ENCODE data around the gene TLE3.

Gene TLE3

DNA sequence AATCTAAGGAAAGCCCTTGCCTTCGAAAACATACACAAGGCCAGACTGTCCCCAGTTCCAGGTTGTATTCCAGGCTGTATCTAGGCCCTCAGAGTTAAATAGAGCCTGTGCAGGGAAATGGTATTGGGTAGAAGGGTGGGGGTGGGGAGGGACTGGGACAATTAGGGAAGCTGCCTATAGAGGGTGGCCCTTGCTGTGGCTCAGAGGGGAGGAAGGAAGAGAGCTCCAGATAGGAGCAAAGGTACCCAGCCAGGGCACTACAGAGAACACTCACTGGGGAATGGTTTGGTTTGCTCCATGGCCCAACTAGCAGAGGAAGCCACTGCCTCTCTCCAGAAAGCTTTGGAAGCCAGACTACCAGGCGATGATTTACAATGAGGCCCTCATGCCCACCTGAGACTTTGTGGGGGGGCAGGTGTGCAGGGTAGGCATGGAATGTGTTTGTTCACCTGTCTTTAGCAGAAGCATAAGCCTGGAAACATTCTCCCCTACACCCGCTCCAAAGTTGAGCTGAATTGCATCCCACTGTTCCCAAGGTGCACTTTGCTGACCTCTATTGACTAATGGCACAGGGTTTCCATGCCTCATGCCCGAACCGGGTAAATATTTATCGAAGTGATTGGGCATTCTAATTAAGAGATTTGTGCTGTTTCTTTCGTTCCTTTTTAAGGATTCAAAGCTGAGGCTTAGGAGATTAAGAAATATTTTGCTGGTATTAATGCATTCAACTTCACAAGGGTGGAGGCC, 6.3 kb upstream of the TLE3 start:
- TF ChIP-seq, protein P1, sequence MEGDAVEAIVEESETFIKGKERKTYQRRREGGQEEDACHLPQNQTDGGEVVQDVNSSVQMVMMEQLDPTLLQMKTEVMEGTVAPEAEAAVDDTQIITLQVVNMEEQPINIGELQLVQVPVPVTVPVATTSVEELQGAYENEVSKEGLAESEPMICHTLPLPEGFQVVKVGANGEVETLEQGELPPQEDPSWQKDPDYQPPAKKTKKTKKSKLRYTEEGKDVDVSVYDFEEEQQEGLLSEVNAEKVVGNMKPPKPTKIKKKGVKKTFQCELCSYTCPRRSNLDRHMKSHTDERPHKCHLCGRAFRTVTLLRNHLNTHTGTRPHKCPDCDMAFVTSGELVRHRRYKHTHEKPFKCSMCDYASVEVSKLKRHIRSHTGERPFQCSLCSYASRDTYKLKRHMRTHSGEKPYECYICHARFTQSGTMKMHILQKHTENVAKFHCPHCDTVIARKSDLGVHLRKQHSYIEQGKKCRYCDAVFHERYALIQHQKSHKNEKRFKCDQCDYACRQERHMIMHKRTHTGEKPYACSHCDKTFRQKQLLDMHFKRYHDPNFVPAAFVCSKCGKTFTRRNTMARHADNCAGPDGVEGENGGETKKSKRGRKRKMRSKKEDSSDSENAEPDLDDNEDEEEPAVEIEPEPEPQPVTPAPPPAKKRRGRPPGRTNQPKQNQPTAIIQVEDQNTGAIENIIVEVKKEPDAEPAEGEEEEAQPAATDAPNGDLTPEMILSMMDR (IDR thresholded peaks at IDR 0.05; ENCODE audit: insufficient read depth, missing control alignments) = no peak
- FAIRE-seq (no peak), DNase-seq (ENCODE audit: insufficient read length, low spot score) (no peak)

DNA sequence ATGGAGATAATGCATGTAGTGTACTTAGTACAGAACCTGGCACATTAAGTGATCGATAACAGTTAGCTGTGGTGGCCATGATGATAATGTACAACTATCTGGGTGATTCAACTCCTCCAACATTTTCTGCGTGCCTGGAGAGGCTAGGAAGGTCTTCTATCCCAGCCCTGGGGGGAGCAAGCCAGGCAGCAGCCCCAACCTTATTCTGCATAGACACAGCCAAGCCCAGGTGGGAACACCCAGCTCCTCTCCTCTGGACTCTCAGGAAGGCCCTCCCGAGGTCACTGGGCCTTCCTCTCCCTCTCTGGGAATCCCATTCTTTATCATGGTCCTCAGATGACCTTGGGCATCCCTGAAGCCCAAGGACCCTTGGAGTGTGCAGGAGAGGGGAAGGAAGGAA, 5.1 kb upstream of the TLE3 start:
- FAIRE-seq (no peak), DNase-seq (ENCODE audit: insufficient read length, low spot score) (no peak)
- TF ChIP-seq, protein P1 (IDR thresholded peaks at IDR 0.05; ENCODE audit: insufficient read depth, missing control alignments) = no peak

DNA sequence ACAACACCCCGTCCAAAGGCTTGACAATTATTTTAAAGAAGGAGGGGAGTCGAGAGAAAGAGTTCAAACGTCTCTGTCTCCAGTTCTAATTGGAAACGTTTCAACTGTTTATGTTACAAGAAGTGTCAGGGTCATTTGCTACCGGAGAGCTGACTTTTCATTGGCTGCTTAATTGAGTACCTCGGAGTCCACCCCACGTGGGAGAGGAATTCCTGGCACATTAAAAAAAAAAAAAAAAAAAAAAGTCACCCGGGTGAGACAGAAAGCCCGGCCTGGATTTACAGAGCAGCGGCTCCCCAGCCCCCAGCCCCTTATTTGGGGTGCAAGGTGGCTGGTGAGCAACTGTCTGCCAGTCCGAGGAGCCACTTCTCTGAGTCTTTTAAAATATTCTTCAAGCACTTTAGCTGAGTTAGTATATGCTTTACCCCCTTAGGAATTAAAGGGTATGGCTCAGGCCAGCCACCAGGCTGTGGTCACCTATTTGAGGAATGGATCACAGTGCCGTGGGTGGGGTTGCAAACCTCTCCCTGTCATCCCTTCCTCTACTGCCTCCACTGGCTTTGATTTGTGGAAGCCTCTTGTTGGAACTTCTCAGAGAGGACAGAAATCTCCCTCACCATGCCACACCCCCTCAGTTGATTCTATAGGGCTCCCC, 3.9 kb upstream of the TLE3 start:
- TF ChIP-seq, protein P1 (IDR thresholded peaks at IDR 0.05; ENCODE audit: insufficient read depth, missing control alignments) = no peak
- DNase-seq (ENCODE audit: insufficient read length, low spot score) (no peak), FAIRE-seq (no peak)

DNA sequence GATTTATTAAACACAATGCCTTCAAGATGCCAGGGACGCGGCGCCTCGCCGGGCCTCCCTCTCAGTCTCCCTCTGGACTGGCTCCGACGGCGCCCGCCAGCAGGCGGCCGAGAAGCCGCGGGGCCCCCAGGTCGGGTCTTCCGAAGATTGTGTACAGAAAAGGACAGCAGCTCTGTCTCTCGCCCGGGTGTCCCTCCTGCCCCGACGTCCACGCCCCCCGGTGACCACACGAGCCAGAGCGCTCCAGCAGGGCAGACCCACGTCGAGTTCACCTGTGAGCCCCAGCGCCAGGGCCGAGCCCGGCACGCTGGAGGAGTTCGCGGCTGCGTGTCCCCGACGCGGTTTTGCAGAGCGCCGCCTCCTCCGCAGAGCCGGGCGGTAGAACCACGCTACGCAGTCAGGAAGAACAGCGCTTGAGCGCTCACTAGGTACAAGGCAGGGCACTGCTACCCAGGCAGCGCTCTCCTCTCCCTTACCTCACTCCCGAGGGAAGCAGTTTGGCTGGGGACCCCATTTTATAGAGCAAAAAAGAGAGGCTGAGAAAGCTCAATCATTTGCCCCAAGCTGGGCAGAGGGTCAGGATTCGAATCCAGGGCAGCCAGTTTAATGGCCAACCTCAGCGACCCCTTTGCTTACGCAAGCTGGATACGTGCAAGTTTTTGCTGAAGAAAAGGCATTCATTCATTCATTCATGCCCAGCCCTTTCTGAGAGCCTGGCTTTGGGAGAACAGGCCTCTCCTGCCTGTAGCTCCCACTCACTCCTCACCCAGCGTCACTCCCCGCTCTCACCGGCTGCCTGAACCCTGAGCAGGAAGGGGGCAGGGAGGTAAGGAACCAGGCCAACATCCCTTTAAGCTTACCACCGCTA, 3.0 kb upstream of the TLE3 start:
- FAIRE-seq (no peak), DNase-seq (ENCODE audit: insufficient read length, low spot score) (no peak)
- TF ChIP-seq, protein P1 (IDR thresholded peaks at IDR 0.05; ENCODE audit: insufficient read depth, missing control alignments) = no peak

DNA sequence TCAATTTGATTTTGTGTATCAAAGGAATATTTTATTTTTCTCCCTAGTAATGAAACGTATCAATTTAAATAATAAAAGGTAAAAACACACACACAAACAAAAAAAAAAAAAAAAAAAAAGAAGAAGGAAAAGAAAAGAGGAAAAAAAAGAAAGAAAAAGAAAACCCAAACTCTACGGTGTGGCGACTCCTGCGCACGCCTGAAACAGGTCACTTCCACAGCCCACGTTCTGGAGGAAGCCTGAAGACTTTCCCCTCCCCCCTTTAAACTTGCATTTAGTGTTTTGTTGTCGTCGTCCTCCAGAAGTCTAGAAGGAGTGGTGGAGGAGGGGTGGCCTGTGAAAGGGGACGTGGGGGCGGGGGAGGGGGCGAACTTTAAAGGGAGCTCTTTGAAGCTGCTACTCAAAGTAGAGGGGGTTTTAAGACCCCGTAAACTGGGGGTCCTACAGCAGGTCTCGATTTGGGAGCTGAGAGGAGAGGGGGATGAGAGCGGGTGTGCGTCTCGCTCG, 2.3 kb upstream of the TLE3 start:
- TF ChIP-seq, protein P1 (IDR thresholded peaks at IDR 0.05; ENCODE audit: insufficient read depth, missing control alignments) = no peak
- FAIRE-seq (no peak), DNase-seq (ENCODE audit: insufficient read length, low spot score) (no peak)

DNA sequence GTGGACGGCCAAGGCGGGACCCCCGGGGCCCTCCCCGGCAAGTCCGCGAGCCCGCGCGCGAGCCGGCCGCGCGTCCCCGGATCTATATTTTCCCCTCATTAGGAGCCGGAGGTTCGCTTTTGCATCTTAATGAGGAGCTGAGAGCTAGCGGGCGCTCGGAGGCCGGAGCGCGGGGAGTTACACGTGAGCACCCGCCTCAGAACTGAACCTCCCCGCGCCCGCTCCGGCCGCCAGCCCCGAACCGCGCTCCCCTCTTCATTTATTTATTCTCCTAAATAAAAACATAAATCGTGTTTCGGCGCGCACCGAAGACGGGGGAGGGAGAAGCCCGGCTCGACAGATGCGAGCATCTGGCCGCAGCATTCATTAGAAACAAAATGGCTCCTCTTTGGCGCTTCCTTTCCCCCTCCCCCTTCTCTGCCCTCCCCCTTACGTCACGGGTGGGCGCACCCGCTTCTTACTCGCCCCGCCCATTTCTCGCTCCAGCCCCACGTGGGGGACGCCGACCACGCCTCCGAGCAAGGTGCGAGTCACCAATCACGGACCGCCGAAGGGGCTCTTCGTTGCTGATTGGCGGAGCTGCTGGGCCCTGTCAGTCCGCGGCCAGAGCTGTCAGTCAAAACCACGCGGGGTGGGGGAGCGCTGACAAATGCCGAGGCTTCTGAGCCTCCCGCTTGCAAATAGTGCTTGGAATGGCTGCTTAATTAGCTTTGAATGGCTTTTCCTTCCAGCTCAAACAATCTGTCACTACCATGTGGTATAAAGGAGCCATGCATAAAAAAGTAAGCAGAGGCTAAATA, 1.6 kb upstream of the TLE3 start:
- DNase-seq (ENCODE audit: insufficient read length, low spot score) = peak; percentile 74
- TF ChIP-seq, protein P1 (IDR thresholded peaks at IDR 0.05; ENCODE audit: insufficient read depth, missing control alignments) = no peak
- FAIRE-seq = no peak
